ENCODE results near the gene SPX.

Gene SPX

GRCh38 chr12:21576431-21576830 lies 50.3 kb downstream of the SPX start:
- no peak for TF ChIP-seq CTCF (conservative IDR thresholded peaks at IDR 0.05; ENCODE audit: low read length)
- H3K4me3 ChIP-seq (ENCODE audit: low read length): no peak overlapping the region
- DNase-seq (ENCODE audit: low read depth): no peak

GRCh38 chr12:21577516-21577915 lies 51.4 kb downstream of the SPX start:
- DNase-seq (ENCODE audit: low read depth): no peak
- TF ChIP-seq CTCF (conservative IDR thresholded peaks at IDR 0.05; ENCODE audit: low read length): no peak
- no peak overlapping the region for H3K4me3 ChIP-seq (ENCODE audit: low read length)

GRCh38 chr12:21580748-21581516 lies 54.8 kb downstream of the SPX start:
- no peak for DNase-seq (ENCODE audit: low read depth)
- no peak for TF ChIP-seq CTCF (conservative IDR thresholded peaks at IDR 0.05; ENCODE audit: low read length)
- no peak overlapping the region for H3K4me3 ChIP-seq (ENCODE audit: low read length)
